Activated CD4-positive, CD25-positive, alpha-beta regulatory T cell treated with anti-CD3 and anti-CD28 coated beads, Interleukin-2, amount 50 U/mL, for 16 hours (primary cell): ENCODE results near the gene EEIG1.
A peak's percentile ranks its signal among the peaks of the same experiment; 100 is the strongest.
"Not testable (repeated sequence)": the region's sequence is repeated elsewhere in the genome, so short reads cannot be mapped to it uniquely, and the experiment has no call there.

ENCODE experiments used
- DNase-seq: peaks from one replicate; pipeline ENCODE4 v3.0.0-alpha.2; 2020; ENCODE audit warnings: low read depth, low spot score

EEIG1 gene

DNA sequence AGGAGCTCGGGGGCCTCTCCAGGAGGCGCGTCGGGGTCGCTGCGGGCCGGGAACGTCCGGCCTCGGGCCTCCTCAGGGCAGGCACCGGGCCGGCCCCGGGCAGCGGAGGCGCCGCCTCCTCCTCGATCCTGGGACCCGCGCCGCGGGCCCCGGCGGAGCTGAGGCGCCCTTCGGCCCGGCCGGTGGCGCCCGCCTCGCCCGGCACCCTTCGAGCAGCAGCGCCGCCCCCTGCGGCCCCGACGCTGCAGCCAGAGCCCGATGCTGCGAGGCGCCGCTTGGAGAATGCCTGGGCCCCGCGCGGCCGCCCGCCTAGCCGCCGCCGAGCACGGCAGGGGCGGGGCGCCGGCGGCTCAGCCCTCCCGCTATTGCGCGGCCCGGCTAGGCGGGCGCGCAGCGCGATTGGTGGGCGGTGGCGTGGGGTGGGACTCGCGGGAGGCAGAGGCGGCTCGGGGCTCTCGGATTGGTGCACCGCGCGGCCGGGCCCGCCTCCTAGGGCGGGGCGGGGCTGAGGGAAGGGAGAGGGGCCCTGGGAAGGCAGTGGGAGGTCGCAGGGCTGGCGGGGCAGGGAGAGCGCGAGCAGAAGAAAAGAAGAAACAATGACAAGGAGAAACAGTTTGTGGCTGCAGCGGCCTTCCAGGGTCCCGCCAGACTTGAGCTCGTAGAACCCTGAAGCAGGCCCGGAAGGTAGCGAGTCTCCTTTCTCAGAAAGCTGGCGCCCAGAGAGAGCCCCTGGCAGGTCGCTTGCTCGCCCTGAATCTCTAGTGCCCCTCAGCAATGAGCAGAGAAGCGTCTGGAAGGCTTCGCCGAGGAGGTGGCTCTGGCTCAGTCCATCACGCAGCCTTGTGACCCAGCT is at the start of gene EEIG1:
TSS of gene EEIG1 (minus strand) at position 284 of the 853 bp plus-strand sequence. CDS start 852 bp downstream, outside the sequence.
- DNase-seq = peak; percentile 93

GRCh38 chr9:128027705-128028104 is 46.9 kb upstream of the EEIG1 start:
- DNase-seq = no peak

DNA sequence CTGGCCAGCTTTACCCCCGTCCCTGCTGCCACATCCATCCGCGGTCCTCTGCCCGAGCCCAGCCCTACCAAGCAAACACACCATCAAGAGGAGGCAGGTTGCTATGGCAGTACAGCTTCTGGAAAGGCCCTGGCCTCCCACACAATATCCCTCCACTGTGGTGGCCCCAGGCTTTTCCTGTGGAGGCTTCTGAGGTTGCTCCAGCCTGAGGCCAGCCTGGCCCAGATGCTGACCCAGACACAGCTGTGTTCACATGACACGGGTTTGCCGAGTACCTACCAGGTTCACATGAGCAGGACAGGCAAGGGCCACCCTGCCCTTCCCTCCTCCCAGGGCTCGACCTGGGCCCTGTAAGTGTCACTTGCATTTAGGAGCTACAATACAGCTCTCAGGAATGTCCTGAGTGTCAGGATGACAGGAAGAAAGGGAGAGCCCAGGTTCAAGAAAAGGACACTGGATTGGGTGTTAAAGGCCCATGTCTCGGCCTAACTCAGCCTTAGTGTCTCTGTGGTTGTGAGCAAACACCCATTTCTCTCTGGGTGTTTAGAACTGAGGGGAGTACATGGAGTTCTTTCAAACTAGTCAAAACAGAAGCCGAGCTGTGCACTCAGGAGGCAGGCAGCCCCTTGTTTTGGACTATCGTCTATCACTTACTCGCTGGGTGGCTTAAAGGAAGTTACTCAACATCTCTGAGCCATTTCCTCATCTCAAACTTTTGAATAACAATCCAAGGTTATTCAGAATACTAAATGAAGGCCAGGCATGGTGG is 46.2 kb upstream of the EEIG1 start:
- DNase-seq = no peak

- peak; percentile 78 for DNase-seq
Measured at GRCh38 chr9:128026255-128026772, 45.5 kb upstream of the EEIG1 start.

DNA sequence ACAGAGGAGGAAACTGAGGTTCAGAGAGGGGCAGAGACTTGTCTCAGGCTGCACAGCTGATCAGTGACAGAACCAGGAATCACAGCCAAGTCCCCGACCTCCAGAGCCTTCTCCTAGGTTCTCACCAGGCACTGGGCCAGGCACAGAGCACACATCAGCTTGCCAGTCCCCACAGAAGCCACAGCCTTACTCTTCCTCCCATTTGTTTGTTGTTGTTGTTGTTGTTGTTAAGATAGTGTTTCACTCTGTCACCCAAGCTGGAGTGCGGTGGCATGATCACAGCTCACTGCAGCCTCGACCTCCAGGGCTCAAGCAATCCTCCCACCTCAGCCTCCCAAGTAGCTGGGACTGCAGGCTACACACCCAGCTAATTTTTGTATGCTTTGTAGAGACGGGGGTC is 44.9 kb upstream of the EEIG1 start:
- DNase-seq = no peak

GRCh38 chr9:128024761-128025308 is 44.0 kb upstream of the EEIG1 start:
- DNase-seq = no peak

DNA sequence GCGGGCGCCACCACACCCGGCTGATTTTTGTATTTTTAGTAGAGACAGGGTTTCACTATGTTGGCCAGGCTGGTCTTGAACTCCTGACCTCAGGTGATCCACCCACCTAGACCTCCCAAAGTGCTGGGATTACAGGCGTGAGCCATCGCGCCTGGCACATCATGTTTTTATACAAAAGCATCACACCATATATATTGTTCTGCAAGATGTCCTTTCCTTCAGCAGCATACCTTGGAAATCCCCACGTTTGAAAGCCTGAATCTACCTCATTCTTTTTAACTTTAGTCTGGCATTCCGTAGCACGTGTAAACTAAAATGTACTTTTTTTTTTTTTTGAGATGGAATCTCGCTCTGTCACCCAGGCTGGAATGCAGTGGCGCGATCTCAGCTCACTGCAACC is 42.9 kb upstream of the EEIG1 start:
- DNase-seq = not testable (repeated sequence)

GRCh38 chr9:128022886-128023285 is 42.1 kb upstream of the EEIG1 start:
- no peak for DNase-seq

- DNase-seq = no peak
Measured at GRCh38 chr9:128021098-128021497, 40.3 kb upstream of the EEIG1 start.

DNA sequence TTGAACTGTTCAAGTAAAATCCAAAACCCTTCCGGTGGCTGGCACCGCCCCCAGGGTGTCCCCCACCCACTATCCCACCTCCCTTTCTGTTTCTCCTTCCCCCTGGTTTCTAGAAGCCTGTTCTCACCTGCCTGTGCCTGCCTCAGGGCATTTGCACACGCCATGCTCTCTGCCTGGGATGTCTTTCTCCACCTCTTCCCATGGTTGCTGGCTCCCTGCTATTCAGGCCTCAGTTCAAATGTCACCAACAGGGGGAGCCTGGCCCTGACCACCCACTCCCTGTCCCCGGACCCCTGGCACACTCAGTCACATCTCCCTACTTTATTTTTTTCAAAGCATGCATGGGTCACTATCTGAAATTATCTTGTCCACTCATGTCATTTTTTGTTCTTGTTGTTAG is 39.9 kb upstream of the EEIG1 start:
- DNase-seq = no peak

DNA sequence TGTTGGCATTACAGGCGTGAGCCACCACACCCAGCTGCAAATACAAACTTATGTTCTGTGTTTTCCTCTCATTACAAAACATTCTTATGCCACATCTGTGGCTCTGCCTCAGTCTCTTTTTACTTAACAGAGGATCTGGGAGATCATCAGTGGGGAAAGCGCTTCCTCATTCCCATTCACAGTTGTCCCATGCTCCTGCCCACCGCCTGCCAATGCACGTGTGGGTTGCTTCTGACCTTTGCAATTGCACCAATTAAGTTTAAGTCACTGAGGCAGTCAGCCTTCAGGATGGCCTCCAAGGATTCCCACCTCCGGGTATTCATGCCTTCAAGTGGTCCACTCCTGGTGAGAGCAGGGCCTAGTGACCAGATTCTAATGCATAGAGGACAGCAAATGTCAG is 34.9 kb upstream of the EEIG1 start:
- DNase-seq = no peak

- no peak for DNase-seq
Measured at GRCh38 chr9:128011071-128011817, 30.5 kb upstream of the EEIG1 start.

- DNase-seq = no peak
Measured at GRCh38 chr9:128009639-128010038, 28.9 kb upstream of the EEIG1 start.

GRCh38 chr9:128008171-128008570 is 27.4 kb upstream of the EEIG1 start:
- no peak for DNase-seq

DNA sequence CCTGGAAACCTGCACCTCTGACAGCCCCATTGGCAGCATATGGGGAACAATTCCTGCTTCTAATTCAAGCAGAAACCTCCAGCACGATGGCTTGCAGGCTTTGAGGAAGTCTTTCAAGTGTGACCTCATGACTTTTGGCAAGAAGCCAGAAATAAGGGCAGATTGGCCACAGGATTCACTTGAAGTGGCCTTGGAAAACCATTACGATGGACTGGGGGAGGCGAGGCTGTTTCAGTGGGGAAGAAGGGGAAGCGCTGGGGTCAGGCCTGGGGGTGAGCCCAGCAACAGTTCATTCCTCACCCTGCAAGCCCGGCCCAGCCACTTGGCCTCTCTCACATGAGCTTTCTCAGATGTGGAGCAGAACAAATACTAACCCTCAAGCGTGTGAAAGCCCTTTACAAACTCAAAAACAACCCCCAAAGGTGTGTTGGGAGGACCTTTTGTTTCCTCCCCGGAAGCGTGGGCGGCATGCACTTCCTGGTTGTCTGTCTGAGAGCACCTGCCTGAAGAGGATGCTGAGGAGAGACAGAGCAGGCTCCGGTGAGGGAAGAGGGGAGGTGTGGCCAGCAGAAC is 26.9 kb upstream of the EEIG1 start:
- peak; percentile 85 for DNase-seq

DNA sequence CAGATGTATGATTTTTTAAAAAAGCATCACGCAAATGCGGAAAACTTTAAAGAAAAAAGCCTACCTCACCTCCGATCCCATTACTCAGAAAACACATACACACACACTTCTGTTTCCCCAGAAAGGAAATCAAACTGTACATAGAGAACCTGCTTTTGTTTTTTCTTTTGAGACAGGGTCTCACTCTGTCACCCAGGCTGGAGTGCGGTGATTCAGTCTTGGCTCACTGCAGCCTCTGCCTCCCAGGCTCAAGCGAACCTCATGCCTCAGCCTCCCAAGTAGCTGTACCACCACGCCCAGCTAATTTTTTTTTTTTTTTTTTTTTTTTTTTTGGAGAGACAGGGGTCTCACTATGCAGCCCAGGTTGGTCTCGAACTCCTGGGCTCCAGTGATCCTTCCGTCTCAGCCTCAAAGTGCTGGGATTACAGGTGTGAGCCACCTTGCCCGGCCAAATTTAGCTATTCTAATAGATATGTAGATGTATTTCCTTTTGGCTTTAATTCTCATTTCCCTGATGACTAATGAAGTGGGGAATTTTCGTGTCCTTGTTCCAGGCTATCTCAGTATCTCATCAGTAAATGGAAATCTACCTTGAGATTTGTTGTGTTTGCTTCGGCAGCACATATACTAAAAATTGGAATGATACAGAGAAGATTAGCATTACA is 25.7 kb upstream of the EEIG1 start:
- no peak for DNase-seq

DNA sequence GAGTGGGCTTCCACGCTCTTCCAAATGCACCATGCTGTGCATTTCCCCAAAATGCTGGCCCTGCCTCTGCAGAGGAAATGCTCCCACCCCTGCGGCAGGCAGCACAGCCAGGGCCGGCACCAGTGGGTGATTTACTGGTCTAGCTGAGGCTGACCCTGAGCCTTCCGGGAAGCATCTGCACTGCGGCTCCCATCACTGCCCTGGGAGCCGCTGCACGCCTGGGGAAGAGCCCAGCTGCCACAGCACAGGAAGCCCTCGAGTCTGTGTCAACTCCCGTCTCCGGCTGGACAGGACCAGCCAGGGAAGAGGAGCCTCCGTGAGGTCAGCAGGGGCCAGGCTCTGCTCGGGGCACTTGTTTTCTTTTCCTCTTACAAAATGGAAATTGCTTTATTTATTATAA is 25.1 kb upstream of the EEIG1 start:
- DNase-seq = no peak

DNA sequence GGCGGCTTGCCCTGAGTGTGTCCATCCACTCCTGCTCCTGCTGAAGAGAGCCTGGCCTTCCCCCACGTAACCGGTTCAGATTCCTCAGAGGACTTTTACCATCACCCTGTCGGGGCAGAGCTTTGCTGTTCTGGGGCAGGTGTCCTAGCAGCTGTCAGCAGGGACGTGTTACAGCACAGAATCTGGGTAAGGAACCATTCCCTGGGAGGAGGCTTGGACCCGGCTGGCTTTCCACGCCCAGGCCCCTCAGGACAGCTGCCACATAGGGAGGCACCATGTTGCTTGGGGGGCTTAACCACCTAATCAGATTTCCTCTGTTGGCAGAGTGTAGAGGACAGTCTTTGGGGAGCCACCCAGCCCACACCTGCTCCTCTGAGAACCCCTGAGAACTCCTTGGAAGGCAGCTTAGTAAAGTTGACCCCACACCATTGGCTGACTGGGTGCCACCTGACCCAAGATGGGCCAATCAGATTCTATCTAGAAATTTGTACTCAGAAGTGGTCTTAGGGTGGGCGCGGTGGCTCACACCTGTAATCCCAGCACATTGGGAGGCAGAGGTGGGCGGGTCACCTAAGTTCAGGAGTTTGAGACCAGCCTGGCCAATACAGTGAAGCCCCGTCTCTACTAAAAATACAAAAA is 23.3 kb upstream of the EEIG1 start:
- DNase-seq = no peak

- DNase-seq = no peak
Measured at GRCh38 chr9:128002959-128003358, 22.2 kb upstream of the EEIG1 start.

DNA sequence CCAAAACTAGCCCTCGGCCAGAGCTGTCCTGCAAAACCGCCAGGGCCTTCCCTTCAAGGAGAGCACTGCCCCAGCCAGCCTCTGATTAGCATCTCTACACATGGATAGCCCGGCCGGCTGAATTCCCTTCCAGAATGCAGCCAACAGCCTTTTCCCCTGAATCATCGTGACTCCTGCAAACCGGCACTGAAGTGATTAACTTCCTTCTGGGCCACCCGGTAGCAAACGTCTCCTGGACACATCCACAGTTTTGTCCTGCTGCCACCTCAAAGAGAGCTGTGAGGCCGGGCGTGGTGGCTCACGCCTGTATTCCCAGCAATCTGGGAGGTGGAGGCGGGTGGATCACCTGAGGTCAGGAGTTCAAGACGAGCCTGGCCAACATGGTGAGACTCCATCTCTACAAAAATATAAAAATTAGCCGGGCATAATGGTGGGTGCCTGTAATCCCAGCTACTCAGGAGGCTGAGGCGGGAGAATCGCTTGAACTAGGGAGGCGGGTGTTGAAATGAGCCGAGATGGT is 21.1 kb upstream of the EEIG1 start:
- DNase-seq = no peak
